HG03460 (cell line): ENCODE data around the gene LYPD8.

ENCODE experiments used
- ATAC-seq: cut with Tn5 transposase; IDR thresholded peaks from one replicate; pipeline ENCODE4 v1.9.1; 2021; ENCODE audit not compliant: unreplicated experiment

LYPD8 gene

DNA sequence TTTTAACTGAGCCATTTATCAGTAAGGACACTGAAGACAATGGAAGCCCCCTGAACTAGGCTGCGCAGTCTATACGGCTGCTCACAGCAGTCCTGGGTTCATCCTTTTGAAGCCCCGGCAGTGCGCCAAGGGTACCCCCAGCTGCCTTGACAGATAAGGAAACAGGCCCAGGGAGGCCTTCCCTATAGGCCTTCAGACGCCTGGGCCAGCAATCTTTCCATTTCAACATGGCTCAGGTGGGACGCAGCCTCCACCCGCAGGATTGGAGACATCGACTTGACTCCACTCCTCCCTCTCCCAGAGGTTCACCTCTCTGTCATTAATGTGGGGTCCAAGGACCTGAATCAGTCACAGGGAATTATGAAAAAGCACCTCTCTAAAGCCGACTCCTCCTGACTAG, 2.8 kb upstream of the LYPD8 start:
- ATAC-seq, result no peak

DNA sequence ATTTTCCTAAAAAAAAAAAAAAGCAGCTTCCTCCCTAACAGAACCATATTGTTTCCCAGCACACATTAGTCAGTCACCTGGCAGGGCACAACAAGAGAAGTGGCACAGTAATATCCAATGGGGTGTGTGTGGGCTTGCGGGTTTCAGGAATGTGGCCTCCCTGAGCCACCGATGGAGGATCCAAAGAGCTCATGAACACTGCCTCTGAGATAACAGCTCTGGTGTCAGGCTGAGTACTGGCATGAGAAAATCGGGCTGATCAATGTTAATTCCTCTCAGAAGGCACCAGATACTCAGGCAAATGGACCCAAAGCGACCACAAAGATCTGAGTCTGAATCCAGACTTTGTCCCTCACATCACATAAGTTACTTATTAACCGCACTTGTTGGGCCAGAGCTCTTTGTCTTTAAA, 2.2 kb upstream of the LYPD8 start:
- no peak for ATAC-seq

DNA sequence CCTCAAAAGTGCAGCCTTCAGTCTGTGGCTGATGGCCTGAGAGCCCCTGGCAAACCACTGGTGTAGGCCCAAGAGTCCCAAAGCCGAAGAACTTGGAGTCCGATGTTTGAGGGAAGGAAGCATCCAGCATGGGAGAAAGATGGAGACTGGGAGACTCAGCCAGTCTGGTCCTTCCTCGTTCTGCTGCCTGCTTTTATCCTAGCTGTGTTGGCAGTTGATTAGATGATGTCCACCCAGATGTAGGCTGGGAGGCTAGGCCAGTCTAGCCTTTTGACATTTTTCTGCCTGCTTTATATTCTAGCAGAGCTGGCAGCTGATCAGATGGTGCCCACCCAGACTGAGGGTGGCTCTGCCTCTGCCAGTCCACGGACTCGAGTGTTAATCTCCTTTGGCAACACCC, 1.1 kb upstream of the LYPD8 start:
- no peak for ATAC-seq

DNA sequence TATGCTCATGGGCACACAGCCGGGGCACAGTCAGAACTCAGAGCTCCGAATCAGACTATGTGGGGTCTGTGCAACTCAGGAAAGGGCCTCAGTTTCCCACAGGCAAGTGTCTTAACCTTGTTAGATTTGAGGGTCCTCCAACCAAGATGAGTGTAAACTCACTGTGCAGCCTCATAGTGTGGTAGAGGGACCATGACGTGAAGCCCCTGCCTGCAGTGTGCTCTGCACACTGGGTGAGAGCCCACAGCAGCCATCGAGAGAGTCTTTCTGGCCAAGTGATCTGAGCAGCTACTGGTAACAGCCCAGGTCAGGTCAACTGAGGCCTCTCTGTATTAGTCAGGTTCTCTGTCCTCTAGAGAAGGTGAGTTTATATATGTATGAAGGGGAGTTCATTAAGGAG, 592 bp upstream of the LYPD8 start:
- ATAC-seq, result no peak

DNA sequence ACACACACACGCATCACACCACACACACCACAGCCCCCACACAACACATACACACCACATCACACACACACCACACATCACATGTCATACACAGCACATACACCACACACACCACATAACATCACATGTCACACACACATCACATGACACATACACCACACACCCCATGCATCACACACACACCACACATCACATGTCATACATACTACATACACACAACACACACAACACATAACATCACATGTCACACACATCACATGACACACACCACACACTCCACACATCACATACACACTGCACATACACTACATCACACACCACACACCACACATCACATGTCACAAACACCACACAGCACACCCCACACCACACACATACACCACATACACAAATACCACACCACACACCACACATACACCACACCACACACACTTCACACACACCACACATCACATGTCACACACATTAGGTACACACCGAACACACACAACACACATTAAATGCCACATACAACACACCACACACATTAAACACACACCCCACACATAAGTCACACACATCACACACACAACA, 1.8 kb downstream of the LYPD8 start:
- no peak for ATAC-seq

DNA sequence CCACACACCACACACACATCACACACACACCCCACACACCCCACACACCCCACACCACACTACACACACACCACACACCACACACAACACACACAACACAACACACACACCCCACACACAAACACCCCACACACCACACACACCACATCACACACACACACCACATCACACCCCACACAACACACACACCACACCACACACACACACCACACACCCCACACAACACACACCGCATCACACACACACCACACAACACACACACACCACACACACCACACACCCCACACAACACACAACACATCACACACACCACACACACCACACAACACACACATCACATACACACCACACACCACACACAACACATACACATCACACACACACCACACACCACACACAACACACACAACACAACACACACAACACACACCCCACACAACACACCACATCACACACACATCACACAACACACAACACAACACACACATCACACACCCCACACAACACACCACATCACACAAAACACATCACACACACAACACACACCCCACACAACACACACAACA, 2.4 kb downstream of the LYPD8 start:
- ATAC-seq, result no peak

DNA sequence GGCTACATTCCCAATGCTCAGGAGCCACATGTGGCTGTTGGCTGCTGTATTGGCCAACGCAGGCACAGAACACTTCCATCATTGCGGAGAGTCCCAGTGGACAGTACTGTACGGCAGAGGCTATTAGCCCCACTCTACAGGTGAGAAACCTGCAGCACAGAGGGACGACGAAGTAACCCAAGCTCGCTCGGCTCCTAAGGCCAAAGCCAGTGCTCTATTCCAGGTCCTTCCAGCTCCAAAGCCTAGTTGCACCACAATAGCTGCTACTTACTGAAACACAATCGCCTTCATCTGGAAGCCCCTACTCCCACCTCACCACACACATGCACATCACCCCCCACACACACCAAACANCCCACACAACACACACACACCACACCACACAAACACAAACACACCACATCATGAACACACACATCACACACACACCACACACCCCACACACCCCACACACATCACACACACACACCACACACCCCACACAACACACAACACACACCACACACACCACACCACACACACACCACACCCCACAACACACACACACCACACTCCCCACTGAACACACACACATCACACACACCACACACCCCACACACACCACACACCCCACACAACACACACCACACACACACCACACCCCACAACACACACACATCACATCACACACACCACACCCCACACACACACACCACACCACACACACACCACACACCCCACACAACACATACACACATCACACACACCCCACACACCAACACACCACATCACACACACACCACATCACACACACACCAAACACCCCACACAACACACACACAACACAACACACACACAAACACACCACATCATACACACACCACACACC, 3.2 kb downstream of the LYPD8 start:
- ATAC-seq, result no peak

DNA sequence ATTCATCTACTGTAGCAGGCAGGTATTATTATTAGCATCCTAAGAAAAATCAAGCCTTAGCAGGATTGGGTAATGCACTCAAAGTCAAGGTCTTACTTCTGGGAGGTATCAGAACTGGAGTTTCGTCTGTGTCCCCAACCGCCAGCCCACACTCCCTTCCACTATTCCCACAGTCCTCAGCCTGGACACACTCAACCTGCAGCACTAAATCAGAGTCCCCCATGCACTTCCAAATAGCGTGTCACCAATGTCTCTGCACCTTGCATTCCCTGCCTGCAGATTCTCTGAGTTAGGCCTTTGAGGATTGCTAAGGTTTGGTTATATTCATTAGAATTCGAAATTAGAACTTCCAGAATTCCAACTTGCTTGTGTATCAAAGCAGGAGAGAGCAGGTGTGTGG, 3.9 kb downstream of the LYPD8 start:
- ATAC-seq, result no peak

DNA sequence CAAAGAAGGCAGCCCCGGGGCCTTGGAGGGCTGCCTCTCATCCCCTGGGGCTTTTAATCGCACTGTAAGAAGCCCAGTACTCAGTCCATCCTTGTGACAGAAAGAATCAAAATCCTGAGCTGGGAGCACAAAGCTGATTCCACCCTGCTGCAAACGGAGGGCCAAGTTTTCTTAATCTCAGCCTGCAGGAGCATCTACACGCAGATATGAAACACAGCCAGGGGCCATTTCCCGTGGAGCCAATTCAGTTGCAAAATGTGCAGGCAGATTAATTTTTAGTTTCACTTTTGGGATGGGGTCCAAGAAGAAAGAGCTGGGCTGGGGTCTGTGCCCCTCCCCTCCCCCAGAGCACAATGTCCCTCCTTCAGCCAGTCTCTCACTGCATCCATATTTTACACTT, 4.4 kb downstream of the LYPD8 start:
- ATAC-seq, result no peak

DNA sequence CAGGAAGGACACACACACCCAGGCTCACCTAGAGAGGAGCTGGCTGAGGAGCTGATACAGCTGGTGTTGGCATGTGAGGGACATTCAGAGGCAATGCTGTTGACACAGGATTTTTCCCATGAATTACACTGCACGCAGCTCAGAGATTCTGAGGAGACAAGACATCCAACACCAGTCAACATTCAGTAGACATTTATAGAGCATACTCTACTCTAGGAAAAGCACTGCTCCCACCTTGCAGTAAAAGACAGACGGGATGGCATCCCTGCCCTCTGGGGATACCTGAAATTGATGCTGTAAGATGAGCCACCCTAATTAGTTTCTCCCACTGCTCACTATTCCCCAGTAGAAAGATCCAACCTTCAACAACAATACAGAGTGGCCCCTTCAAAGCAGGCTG, 5.1 kb downstream of the LYPD8 start:
- ATAC-seq, result no peak

DNA sequence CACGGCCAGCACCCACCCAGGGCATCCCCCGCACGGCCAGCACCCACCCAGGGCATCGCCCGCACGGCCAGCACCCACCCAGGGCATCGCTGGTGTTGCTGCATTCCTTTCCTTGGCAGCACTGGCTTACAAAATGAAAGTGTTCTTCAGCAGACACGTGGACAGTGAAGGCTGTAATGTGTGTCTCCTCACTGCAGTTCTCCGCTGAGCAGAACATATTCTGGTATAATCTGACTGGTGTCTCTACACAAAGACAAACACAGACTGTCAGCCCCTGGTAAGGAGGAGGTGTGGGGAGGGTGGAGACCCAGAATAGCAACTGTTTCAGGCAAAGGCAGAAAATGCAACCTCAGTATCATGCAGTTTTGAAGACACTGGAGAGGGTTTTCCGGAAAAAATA, 7.3 kb downstream of the LYPD8 start:
- ATAC-seq, result no peak

DNA sequence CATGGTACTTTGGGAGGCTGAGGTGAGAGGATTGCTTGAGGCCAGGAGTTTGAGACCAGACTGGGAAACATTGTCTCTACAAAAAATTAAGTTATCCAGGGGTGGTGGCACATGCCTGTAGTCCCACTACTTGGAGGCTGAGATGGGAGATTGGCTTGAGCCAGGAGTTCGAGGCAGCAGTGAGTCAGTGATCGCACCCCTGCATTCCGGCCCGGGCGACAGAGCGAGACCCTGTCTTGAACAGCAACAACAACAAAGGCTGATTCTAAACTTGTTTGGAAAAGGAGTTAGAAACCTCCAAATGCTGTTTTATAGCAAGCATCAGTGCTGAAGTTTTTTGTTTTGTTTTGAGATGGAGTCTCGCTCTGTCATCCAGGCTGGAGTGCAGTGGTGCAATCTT, 14.7 kb downstream of the LYPD8 start:
- no peak for ATAC-seq

DNA sequence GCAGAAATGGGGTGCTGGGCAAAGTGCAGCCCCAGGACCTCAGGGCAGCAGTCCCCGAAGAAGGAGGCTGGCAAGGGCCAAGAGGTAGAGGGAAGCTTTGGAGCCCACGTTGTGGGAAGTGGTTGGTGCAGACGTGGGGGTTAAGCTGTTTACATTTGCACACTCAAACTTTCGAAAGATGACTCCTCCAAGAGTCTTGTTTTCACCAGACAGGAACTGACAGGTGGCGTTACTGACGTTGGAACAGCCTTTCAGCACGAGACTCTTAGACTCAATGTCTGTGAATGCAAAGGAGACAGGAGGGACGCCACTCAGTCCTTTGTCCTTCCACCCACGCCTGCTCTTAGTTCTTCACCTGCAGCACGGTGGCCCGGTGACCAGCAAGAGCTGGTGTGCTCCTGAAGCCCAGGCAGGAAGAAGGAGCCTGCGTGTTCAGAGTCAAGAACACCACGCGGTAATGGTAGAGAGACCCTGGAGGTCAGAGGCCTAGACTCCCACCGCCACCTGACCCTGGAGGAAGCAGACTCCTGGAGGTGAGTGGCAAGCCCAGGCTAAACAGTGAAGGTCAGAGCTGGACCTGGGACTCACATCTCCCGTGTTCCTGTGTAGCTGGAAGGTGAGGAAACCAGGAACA, 15.9 kb downstream of the LYPD8 start:
- no peak for ATAC-seq

DNA sequence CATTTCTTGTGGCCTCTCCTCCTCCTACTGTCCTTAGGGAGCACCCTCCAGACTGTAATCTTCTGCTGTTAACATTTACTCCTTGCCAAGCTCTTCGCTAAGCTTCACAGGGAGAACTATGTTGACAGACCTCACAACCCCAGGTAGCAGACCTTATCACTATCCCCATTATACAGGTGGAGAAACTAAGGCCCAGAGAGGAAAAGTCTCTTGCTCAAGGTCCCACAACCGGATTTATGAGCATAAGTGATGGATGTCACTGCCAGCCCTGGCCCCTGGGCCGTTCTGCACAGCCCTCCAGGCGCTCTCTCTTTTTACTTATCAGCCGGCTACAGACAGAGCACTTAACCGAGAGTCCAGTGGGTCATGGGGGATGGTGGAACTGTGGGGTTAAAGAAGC, 18.1 kb downstream of the LYPD8 start:
- ATAC-seq, result no peak

DNA sequence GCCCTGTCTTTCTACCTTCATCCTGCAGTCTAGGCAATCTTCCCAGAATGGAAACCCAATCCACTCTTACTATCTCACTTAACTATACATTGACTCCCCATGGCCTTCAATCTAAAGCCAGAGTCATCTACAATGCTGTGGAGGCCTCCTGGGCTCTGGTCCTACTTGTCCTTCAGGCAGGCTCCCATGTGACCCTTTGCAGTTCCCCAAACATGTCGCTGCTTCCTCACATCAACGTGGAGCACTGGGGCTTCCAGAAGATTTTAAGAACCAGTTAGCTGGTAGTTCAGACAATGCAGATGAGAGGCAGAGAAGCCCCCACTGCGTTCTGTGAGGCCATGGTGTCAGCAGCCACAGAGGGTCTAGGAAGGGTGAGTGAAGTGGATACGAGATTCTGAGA, 18.6 kb downstream of the LYPD8 start:
- no peak for ATAC-seq

DNA sequence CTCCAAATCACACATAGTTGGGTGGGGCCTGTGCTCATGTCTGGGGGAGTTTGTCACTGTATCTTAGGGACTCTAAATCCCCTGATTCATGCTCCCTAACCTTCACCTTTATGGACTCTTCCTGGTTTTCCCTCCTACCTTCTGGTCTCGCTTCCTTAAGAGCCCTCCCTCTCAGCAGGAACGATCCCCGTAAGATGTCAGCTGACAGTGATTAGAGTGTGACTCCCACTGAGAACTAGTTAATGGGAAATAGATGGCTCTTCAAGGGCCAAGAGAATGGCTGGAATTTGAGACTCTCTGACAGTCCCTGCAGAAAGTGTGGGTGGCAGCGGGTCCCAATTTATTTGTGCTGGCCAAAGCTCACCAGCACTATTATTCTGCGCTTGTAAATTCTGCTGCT, 22.0 kb downstream of the LYPD8 start:
- no peak for ATAC-seq

DNA sequence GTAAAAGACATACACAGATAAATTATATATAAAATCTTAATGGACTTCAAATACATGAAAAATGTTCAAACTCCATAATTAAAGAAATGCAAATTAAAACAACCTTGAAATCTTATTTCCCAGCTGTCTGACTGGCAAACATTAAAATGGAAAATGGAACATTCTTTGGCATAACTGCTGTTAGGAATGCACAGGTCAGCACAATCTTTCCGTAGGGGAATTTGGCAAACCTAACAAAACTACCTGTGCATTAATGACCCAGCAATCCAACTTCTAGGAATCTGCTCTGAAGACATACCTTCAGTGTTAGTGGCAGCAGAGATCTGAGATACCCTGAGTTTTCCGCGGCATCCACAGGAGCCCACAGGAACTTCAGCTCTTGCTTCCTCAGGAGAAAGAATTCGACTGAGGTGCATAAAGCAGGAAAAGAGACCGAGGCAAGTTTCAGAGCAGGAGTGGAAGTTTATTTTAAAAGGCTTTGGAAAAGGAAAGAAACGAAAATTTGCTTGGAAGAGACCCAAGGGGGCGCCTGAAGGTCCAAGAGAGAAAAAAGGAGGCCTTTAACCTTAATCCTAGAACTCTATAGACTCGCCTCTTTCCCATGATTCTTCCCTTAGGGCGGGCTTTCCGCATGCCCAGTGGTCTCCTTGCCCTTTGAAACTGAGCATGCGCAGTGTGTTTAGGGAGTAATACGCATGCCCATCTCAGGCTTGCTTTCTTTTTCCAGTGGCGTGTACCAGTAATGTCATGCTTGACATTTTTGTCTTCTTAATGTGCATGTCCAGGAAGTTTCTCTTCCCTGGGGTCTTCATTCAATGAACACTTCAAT, 24.8 kb downstream of the LYPD8 start:
- no peak for ATAC-seq

DNA sequence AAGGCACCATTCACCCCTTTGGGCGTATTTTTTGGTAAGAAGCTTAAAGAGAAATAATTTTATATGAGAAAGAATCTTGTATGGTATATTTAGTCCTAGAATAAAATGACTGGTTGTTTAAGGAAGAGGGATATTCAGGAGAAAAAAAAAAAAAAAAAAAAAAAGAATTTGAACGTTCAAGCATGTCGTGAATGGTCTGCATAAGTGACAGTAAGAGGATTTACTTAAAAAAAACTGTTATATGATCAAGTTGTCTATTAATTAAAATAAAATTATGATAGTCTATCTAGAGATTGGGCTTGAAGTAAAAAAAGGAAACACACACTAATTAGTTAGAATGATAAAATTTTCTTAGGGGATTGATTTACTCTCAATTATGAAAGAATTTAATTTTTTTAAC, 41.3 kb downstream of the LYPD8 start:
- ATAC-seq, result no peak

DNA sequence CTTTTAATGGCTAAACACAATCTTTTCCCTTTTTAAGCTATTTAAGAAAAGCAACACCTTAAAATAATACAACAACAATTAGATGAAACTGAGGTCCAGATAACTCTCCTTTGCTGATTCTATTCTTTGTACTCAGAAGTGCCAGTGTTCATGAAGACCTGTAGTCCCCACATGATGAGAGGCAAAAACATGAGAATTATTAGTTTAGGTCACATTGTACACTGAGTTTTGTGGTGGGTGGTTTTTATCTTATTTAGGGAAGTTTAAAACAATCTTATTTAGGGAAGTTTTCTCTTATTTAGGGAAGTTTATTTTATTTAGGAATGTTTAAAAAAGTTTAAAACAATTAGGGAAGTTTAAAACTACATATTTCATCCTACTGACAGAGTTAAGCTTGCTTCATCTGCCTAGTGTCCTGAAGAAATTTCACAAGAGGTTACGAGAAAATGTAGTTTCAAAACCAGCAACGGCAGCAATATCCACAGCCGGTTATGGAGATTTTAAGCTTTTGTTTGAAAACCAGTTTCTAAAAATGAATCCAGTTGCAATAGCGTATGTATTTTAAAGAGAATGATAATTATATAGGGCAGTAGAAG, 45.2 kb downstream of the LYPD8 start:
- ATAC-seq, result no peak

DNA sequence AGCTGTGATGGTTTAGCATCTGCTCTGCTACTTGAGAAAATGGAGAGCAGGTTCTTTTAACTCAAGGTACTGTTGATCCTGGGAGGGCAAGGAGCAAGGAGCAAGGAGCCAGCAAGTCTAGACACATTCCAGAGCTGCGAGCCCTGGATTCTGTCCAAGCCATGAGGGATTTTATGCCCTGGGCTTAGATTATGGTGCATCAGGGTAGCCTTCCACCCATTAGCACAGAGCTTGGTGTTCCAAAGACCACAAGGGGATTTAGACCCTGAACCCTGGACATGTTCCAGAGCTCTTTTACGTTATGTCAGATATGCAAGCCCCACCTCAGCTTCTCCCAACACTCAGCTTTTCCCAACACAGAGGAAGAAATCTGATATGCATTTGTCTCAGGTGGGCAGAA, 51.0 kb downstream of the LYPD8 start:
- no peak for ATAC-seq

DNA sequence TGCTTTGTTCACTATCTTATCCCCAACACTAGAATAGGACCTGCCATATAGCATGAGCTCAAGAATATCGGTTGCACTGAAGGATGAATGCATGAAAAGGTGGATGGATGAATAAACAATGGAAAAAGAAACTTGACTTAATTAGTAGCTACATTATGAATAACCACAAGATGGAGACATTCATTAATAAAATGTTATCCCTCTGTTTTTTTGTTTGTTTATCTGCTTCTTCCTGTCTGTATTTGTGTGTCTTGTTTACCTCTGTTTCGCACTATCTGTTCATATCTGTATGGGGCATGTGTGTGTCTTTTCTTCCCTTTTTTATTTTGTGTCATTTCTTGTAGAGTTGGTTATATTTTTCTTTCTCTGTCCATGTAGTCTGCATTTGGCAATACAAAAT, 51.9 kb downstream of the LYPD8 start:
- ATAC-seq, result no peak
